Measurements from ENCODE around the gene COL8A2. TPM values are rescaled to one million over a fixed set of nuclear protein-coding genes. Genes with fewer than 3 reads are reported as not detected.
A peak's percentile ranks its signal among the peaks of the same experiment; 100 is the strongest.

COL8A2 gene
- total and polyA plus RNA-seq, 8 donors = 0.43 to 8.4 (median 0.96) TPM

DNA sequence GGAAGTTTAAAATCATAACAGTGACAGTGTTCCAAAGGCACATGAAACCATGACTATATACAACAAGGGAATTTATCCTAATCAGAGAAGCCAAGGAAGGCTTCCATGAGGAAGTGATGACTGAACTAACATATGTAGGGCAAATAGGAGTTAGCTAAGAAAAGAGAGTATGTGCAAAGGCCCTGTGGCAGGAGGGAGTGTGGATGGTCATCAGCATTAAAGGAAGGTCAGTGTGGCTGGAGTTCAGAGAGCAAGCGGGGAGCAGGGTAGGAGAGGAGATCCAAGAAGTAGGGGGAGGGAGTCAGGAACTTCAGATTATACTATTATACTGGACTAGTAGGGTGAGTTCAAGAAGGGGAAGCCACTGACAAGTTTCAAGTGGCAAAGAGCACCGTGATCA, 39.3 kb upstream of the COL8A2 start:
- H3K36me3 ChIP-seq = peaks cover 0 to 29% of the 10 kb centered on the region in 2 donors
- no peaks in the 10 kb centered on the region for H3K27me3 ChIP-seq
- ATAC-seq = no peak
- H3K4me1 ChIP-seq = peaks cover 36 to 90% of the 10 kb centered on the region in 2 donors
- H3K27ac ChIP-seq = peak overlapping the region in 1 of 2 donors; percentile 33
- no peaks in the 10 kb centered on the region for H3K9me3 ChIP-seq
- no peak for DNase-seq
- TF ChIP-seq, protein P1, sequence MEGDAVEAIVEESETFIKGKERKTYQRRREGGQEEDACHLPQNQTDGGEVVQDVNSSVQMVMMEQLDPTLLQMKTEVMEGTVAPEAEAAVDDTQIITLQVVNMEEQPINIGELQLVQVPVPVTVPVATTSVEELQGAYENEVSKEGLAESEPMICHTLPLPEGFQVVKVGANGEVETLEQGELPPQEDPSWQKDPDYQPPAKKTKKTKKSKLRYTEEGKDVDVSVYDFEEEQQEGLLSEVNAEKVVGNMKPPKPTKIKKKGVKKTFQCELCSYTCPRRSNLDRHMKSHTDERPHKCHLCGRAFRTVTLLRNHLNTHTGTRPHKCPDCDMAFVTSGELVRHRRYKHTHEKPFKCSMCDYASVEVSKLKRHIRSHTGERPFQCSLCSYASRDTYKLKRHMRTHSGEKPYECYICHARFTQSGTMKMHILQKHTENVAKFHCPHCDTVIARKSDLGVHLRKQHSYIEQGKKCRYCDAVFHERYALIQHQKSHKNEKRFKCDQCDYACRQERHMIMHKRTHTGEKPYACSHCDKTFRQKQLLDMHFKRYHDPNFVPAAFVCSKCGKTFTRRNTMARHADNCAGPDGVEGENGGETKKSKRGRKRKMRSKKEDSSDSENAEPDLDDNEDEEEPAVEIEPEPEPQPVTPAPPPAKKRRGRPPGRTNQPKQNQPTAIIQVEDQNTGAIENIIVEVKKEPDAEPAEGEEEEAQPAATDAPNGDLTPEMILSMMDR (IDR thresholded peaks at IDR 0.05) = no peak
- no peak overlapping the region for H3K4me3 ChIP-seq
- intact Hi-C loops (cut with DNase I) = no loop called here

GRCh38 chr1:36163426-36163825, 38.4 kb upstream of the COL8A2 start:
- intact Hi-C loops (cut with DNase I) = no loop called here
- H3K4me1 ChIP-seq = peaks cover 41 to 90% of the 10 kb centered on the region in 2 donors
- no peak overlapping the region for H3K4me3 ChIP-seq
- no peaks in the 10 kb centered on the region for H3K9me3 ChIP-seq
- DNase-seq (no peak), ATAC-seq (no peak)
- H3K27me3 ChIP-seq = no peaks in the 10 kb centered on the region
- TF ChIP-seq, protein P1 (IDR thresholded peaks at IDR 0.05) = no peak
- peaks cover 0 to 34% of the 10 kb centered on the region in 2 donors for H3K36me3 ChIP-seq
- peak overlapping the region; percentile 86 to 98 for H3K27ac ChIP-seq

- Histone ChIP-seq H3K27me3 (no peaks in the 10 kb centered on the region), H3K9me3 (no peaks in the 10 kb centered on the region), H3K4me1 (peaks cover 48 to 90% of the 10 kb centered on the region in 2 donors), H3K36me3 (peaks cover 0 to 32% of the 10 kb centered on the region in 2 donors), H3K4me3 (no peak overlapping the region), H3K27ac (peak overlapping the region; percentile 86 to 98)
- intact Hi-C loops (cut with DNase I) = no loop called here
- TF ChIP-seq, protein P1 (IDR thresholded peaks at IDR 0.05) = no peak
- ATAC-seq (no peak), DNase-seq (no peak)
These were observed 37.7 kb upstream of the COL8A2 start for GRCh38 chr1:36162680-36163239.

- ATAC-seq (peak; percentile 78), DNase-seq (peak in 3 of 4 donors; percentile 66 to 85 (median 82))
- peak overlapping the region in 1 of 2 donors; percentile 43 for H3K4me3 ChIP-seq
- H3K4me1 ChIP-seq = peaks cover 53 to 89% of the 10 kb centered on the region in 2 donors
- no peaks in the 10 kb centered on the region for H3K27me3 ChIP-seq
- TF ChIP-seq, protein P1 (IDR thresholded peaks at IDR 0.05) = no peak
- intact Hi-C loops (cut with DNase I) = no loop called here
- H3K9me3 ChIP-seq = no peaks in the 10 kb centered on the region
- H3K27ac ChIP-seq = peak overlapping the region; percentile 87 to 98
- peaks cover 0 to 24% of the 10 kb centered on the region in 2 donors for H3K36me3 ChIP-seq
These were observed 36.9 kb upstream of the COL8A2 start for GRCh38 chr1:36161641-36162531.

- Histone ChIP-seq H3K27me3 (no peaks in the 10 kb centered on the region), H3K4me1 (peaks cover 53 to 88% of the 10 kb centered on the region in 2 donors), H3K27ac (peak overlapping the region; percentile 87 to 98), H3K9me3 (no peaks in the 10 kb centered on the region), H3K4me3 (peak overlapping the region; percentile 17 to 43), H3K36me3 (peaks cover 0 to 19% of the 10 kb centered on the region in 2 donors)
- TF ChIP-seq, protein P1 (IDR thresholded peaks at IDR 0.05) = no peak
- ATAC-seq (peak; percentile 19), DNase-seq (peak in 3 of 4 donors; percentile 65 to 87 (median 68))
- intact Hi-C loops (cut with DNase I) = no loop called here
These were observed 36.0 kb upstream of the COL8A2 start for GRCh38 chr1:36160949-36161485.
